HG02798 (cell line): ENCODE measurements around the gene SLC46A3.
"Not testable (repeated sequence)": the region's sequence is repeated elsewhere in the genome, so short reads cannot be mapped to it uniquely, and the experiment has no call there.

Experiments used
- ATAC-seq: cut with Tn5 transposase; IDR thresholded peaks from one replicate; pipeline ENCODE4 v1.9.1; 2021; ENCODE audit warnings: mild to moderate bottlenecking; ENCODE audit not compliant: unreplicated experiment, poor library complexity

The SLC46A3 gene

DNA sequence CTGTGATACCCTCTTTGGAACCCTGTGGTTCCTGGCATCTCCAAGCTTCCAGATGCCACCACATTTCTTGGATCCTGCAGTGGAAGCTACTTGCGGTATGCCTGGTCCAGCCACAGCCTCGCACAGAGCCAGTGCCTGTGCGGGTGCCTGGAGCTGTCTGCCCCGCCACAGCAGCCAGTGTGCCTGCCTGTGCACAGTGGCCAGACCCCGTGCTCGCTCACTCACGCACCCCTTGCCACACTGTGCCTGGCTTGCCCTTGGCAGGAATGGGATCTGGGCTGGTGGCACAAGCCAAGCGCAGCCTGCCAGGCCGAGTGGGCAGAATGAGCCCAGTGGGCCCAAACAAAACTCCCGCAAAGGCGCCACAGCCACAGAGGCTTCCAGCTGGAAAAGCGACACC lies 33.7 kb downstream of the SLC46A3 start:
- ATAC-seq: no peak

- no peak for ATAC-seq
These were observed 34.5 kb downstream of the SLC46A3 start for GRCh38 chr13:28684257-28684656.

DNA sequence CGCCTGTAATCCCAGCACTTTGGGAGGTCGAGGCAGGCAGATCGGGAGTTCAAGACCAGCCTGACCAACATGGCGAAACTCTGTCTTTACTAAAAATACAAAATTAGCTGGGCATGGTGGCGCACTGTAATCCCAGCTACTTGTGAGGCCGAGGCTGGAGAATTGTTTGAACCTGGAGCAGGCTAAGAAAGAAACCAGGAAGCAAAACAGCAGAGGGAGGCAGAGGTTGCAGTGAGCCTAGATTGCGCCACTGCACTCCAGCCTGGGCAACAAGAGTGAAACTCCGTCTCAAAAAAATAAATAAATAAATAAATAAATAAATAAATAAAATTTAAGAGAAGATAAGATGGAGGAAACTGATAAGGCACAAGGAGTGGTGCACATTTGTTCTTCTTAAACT lies 35.6 kb downstream of the SLC46A3 start:
- not testable (repeated sequence) for ATAC-seq

DNA sequence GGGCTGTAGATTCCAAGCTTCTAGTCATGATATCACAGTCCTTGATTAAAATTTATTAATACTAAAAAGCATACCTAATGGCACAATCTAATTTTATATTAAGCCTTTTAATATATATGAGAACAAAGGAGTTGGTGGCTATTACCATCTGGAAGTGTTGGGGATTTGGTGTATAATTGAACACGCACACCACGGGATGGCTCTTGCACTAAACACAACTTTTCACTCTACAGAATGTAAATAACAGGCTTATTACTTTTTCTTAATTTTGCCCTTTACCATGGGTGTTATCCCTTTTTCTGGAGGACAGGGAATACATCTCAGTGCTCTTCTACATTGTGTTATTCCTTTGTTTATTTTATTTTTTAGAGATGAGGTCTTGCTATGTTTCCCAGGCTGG lies 38.2 kb downstream of the SLC46A3 start:
- no peak for ATAC-seq

DNA sequence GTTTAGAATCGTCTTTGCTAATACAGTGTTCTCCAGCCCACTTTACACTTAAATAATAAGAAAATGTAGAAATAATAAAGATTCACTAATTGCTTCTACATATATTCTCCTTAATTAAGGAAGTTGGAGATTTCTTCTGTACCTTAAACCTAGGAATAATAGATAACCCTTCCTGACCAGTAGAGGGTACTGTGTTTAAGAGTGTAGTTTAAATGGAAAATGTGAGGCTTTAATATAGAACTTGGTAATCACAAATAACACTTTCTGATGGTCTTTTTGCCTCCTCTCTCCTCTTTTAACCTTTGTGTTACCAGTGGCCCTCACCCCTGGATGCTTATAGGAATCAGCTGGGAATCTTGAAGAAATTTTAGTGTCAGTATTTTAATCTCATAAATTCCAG lies 39.1 kb downstream of the SLC46A3 start:
- ATAC-seq: no peak

DNA sequence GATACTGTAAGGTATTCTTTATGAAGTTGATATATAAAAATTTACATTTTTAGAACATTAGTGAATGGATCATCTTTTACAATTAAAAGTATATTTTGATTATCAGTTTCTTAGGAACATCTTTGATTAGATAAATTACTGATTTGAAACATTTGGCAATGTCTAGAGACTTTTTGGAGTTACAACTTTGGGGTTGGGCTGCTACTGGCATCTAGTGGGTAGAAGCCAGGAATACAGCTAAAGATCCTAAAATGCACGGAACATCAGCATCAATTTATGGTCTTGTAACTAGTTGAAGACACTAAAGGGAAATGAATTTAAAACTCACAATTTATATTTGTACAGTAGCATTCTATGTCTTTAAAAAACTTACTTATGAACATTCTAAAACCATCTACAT lies 40.0 kb downstream of the SLC46A3 start:
- no peak for ATAC-seq

GRCh38 chr13:28671126-28671792 lies 47.5 kb downstream of the SLC46A3 start:
- no peak for ATAC-seq

DNA sequence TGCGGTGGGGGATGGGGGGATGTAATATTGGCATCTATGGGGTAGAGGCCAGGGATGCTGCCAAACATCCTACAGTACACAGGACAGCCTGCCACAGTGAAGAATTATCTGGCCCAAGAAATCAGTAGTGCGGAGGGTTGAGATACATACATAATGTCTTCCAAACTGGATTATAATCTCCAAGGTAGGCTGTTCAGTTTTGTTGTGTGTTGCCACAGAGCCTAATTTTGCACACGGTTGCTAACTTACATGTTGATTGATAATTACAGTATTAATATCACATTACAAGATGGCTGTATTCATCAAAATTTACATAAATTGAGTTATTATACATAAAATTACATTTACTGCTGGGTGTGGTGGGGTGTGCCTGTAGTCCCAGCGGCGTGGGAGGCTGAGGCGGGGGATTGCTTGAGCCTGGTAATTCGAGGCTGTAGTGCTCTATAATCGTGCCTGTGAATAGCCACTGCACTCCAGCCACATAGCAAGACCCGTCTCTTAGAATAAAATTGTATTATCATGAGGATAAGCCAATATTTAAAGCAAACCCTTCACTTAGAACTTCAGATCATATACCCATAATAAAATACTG lies 51.8 kb downstream of the SLC46A3 start:
- ATAC-seq: no peak

DNA sequence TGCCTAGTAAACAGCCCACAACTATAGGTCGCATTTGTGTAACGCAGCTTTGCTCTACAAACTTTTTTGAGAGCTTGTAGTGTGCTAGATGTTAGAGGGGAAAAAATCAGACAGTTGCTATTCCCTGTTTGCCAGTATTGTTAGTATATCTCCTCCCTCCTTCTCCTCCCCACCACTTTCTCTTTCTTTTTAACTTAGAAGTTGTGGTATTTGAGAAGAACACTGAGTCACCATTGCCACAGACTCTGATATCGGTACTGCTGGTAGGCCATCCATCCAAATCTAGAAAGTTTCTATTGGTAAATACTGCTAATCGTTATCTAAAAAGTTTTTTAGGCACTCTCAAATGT lies 59.2 kb downstream of the SLC46A3 start:
- ATAC-seq: peak; percentile 24

- peak; percentile 95 for ATAC-seq
These were observed 59.8 kb downstream of the SLC46A3 start, which contains the start of gene POMP for GRCh38 chr13:28658796-28659620. TSS of gene POMP (plus strand) at chr13:28659130. CDS start at chr13:28659185, 55 bp downstream.

GRCh38 chr13:28658539-28658795 lies 60.3 kb downstream of the SLC46A3 start:
- ATAC-seq: peak; percentile 5

DNA sequence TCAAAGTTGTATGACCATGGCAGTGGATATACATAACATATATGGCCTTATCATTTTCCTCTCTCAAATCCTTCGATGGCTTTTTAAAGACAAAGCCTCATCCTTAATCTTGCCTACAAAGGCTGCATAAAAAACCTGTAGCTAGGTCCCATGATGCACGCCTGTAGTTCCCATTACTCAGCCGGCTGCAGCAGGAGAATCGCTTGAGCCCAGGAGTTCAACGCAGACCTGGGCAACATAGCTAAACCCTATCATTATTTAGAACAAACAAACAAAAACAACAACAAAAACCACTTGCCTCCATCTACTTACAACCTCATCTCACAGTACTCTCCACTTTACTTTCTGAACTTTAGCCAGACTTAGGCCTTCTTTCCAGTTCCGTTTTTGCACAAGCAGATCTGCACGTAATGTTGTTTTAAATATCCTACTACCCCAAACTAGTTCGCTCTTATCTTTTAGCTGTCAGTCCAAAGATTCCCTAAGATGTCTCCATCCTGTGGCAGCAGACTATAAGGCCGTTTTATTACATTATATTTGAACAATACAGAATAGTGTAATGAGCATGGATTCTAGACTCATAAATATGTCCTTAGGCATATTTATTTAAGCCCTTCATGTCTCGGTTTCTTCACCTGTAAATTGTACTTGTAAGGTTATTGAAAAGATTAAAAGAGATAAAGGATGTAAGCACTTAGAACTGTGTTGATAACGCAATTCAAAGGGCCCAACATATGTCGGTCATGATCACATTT lies 60.8 kb downstream of the SLC46A3 start:
- ATAC-seq: no peak

DNA sequence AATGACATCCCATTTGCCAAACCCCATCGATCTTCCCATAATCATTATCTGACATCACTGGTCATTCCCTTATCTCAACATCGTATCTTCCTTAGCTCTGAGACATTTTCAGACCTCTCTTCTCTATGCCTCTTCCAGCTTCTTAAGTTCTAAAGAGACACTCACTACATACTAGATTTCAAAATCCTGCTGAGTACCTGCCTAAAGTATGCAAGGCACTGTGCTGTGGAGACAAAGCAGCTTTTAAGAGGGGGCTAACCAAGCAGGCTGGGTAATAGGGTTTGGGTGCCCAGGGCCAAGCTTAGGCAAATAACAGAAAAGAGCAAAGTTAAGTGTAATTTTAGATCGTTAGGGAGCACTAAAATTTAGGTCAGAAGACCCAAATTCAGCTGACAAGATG lies 63.2 kb downstream of the SLC46A3 start:
- ATAC-seq: no peak

GRCh38 chr13:28654276-28654675 lies 64.5 kb downstream of the SLC46A3 start:
- ATAC-seq: no peak

DNA sequence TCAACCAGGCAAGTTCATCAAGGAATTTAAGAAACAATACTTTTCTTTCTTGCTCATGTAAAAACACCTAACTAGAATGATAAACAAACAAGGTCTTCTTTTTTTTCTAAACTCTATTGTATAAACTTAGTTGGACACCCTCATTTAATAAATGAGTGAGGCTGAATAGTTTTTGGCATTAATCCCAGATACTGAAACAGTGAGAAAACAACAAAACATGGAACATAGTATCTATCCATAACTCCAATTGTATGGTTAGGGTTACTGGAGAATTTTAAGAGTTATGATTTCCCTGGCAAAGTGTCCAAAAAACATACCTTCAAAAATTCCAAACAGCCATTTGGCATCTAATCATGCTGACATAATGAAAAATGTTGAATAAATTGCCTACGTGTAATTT lies 65.7 kb downstream of the SLC46A3 start:
- ATAC-seq: no peak

DNA sequence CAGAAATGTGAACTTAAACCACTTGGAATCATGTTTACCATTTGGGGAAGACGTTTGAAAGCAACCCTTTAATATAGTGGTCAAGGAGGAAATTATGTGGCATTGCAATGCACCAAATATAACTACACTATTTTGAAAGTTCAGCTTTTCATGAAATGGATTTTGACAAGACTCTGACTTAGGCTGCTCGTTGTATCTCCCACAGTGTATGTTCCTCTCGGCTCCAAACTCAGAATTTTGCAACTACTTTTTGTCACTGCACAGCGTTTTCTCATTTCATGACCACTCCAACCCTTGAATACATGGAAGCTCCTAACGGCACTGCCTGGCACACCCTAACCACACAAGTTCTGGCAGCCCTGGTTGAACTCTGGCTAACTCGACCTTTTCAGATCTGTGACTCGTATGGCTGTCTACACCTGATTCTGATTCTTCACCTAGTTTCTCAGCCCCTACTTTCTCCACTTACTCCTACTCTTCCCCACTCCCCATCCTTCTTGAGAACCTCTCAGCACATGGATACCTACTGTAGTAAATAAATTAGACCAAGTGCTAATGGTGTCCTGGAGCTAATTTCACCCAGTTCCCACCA lies 66.9 kb downstream of the SLC46A3 start:
- ATAC-seq: no peak

DNA sequence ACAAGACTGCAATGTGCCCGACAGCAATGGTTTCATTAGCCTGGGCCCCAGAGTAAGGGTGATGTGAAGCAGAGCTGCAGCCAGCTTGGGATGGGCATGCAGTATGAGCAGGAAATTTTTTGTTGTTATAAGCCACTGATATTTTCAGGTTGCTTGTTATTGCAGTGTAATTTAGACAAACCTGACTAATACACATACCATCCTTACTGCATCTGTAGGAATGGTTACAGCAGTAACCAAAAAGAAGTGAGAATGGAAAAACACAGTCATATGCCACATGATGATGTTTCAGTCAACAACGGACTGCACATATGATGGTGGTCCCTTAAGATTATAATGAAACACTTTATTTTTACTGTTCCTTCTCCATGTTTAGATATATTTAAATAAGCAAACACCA lies 68.5 kb downstream of the SLC46A3 start:
- ATAC-seq: no peak
